A549 (cell line): ENCODE results near the gene PAPPA. TPM values are rescaled to one million over a fixed set of nuclear protein-coding genes. Genes with fewer than 3 reads are reported as not detected.

Experiments
- ATAC-seq, 2 experiments: fragments of 200-7000 bp in 1 of 2; fragments of >200 bp in 1 of 2; cut with Nextera tagmentation in 1 of 2; cut with Tn5 transposase in 1 of 2; 3 replicates each; pipeline versions ENCODE4 v1.8.0 to v1.9.1; 2018 to 2020; ENCODE audit warnings: mild to moderate bottlenecking in 1 of 2, moderate library complexity in 1 of 2
- CTCF ChIA-PET: fragments of 300-600 bp; sonication (Branson Sonifier 250); formaldehyde crosslinking; extraction: SDS; loops from one replicate; lab custom pipeline; 2021; ENCODE audit warnings: antibody characterized with exemption, inconsistent platforms; lab: Yijun Ruan, JAX
- POLR2A ChIA-PET: fragments of 350-600 bp; formaldehyde crosslinking; extraction: SDS; loops from one replicate; lab custom pipeline; 2021; ENCODE audit warnings: antibody characterized with exemption, inconsistent platforms; lab: Yijun Ruan, JAX
- DNase-seq, 2 experiments: peaks; one replicate each; pipeline versions ENCODE4 v3.0.0 to v3.0.0-alpha.2; 2011 to 2016; ENCODE audit warnings: low read depth in 1 of 2, low spot score in 1 of 2
- FAIRE-seq: peaks from 2 replicates; lab custom pipeline; 2011; peaks lifted over from hg19 to GRCh38; lab: Jason Lieb, UNC
- H3K27ac ChIP-seq, 2 experiments: fragments of >200 bp; sonication (Bioruptor Twin); formaldehyde crosslinking; 3 replicates each; pipeline ENCODE4 v1.5.1; 2016 to 2017
- H3K4me1 ChIP-seq: fragments of >200 bp; sonication (Bioruptor Twin); formaldehyde crosslinking; 3 replicates; pipeline ENCODE4 v1.6.1; 2016
- H3K4me2 ChIP-seq: fragments of >200 bp; sonication (Bioruptor Twin); formaldehyde crosslinking; 3 replicates; pipeline ENCODE4 v1.6.1; 2016
- H3K4me3 ChIP-seq: fragments of >200 bp; sonication (Bioruptor Twin); formaldehyde crosslinking; 3 replicates; pipeline ENCODE4 v1.5.1; 2016
- H3K9me3 ChIP-seq: fragments of >200 bp; sonication (Bioruptor Twin); formaldehyde crosslinking; 3 replicates; pipeline ENCODE4 v1.6.1; 2016
- CBX2 ChIP-seq: fragments of 200-600 bp; sonication (generic); IDR thresholded peaks from 2 replicates; pipeline ENCODE4 v1.6.1; 2016; ENCODE audit warnings: low read depth, mild to moderate bottlenecking, borderline replicate concordance
- CHD4 ChIP-seq: fragments of 200-600 bp; sonication (generic); IDR thresholded peaks from 2 replicates; pipeline ENCODE4 v1.6.1; 2016; ENCODE audit warnings: antibody characterized with exemption, mild to moderate bottlenecking, borderline replicate concordance
- E2F6 ChIP-seq: IDR thresholded peaks from 2 replicates; pipeline ENCODE4 v1.6.1; 2012; ENCODE audit warnings: low read depth, borderline replicate concordance
- FOSL2 ChIP-seq, 2 experiments: fragments of 450-650 bp in 1 of 2; fragments of >200 bp in 1 of 2; sonication (Bioruptor Twin) in 1 of 2; formaldehyde crosslinking; IDR thresholded peaks; 2 replicates each; pipeline versions ENCODE4 v1.5.0 to v1.6.1; 2016 to 2020; ENCODE audit warnings: mild to moderate bottlenecking in 1 of 2, moderate library complexity in 1 of 2
- HDAC2 ChIP-seq: fragments of 200-600 bp; sonication (generic); IDR thresholded peaks from 2 replicates; pipeline ENCODE4 v1.6.1; 2016
- JUN ChIP-seq, 2 experiments: fragments of >200 bp; sonication (Bioruptor Twin); formaldehyde crosslinking; IDR thresholded peaks; 2 replicates in 1 of 2; 3 replicates in 1 of 2; pipeline ENCODE4 v1.6.1; 2016 to 2017
- MYC ChIP-seq: IDR thresholded peaks from 2 replicates; pipeline ENCODE4 v1.6.1; 2012; ENCODE audit warnings: mild to moderate bottlenecking, inconsistent platforms, low read length, improper control_type of control experiment, borderline replicate concordance
- NFE2L2 ChIP-seq: fragments of 150-350 bp; conservative IDR thresholded peaks from 2 replicates; pipeline ENCODE4 v1.6.1; 2014; ENCODE audit warnings: low read length
- NPAS2 ChIP-seq: fragments of 250-450 bp; sonication (Bioruptor Pico); IDR thresholded peaks from 2 replicates; pipeline ENCODE4 v1.8.0; 2022; ENCODE audit warnings: mild to moderate bottlenecking, moderate library complexity, borderline replicate concordance
- NR3C1 ChIP-seq: fragments of >200 bp; sonication (Bioruptor Twin); formaldehyde crosslinking; IDR thresholded peaks from 3 replicates; pipeline ENCODE4 v1.6.1; 2017
- POLR2AphosphoS2 ChIP-seq: conservative IDR thresholded peaks from 2 replicates; pipeline ENCODE4 v1.6.1; 2012; ENCODE audit warnings: low read length, improper control_type of control experiment, inconsistent platforms
- RNF2 ChIP-seq: fragments of 200-600 bp; sonication (generic); IDR thresholded peaks from 2 replicates; pipeline ENCODE4 v1.6.1; 2016; ENCODE audit warnings: low read depth, mild to moderate bottlenecking, antibody characterized with exemption, moderate library complexity, borderline replicate concordance
- SREBF2 ChIP-seq: fragments of 450-650 bp; IDR thresholded peaks from 2 replicates; pipeline ENCODE4 v1.6.1; 2014; ENCODE audit warnings: mild to moderate bottlenecking, moderate library complexity
- TFCP2L1 ChIP-seq: fragments of 250-450 bp; sonication (Bioruptor Pico); IDR thresholded peaks from 2 replicates; pipeline ENCODE4 v1.5.0; 2021; ENCODE audit warnings: mild to moderate bottlenecking
- TP53 ChIP-seq: fragments of 250-450 bp; sonication (Bioruptor Pico); IDR thresholded peaks from 2 replicates; pipeline ENCODE4 v1.5.0; 2021; ENCODE audit warnings: mild to moderate bottlenecking, moderate library complexity
- ZC3H11A ChIP-seq: fragments of 450-650 bp; IDR thresholded peaks from 2 replicates; pipeline ENCODE4 v1.6.1; 2014; ENCODE audit warnings: antibody characterized with exemption, mild to moderate bottlenecking
- ZSCAN20 ChIP-seq: fragments of 250-450 bp; sonication (Bioruptor Pico); IDR thresholded peaks from 2 replicates; pipeline ENCODE4 v1.8.0; 2022; ENCODE audit warnings: mild to moderate bottlenecking, moderate library complexity
- WGBS: methylation state at CpG from one replicate; pipeline ENCODE4 v1.1.6; 2017; ENCODE audit errors: missing lambda C conversion rate; 5-methylcytosine and 5-hydroxymethylcytosine counted together
- polyA plus RNA-seq, 4 experiments: library from polyadenylated mRNA; depleted of rRNA in 3 of 4; stranded (reverse); fragments of >200 nt; fragmentation: RNase III in 1 of 4; extraction: RNeasy Plus Mini Kit Qiagen cat#74134 plus additional on column Dnase treatment in 1 of 4; gene quantifications; 2 replicates in 3 of 4; 3 replicates in 1 of 4; pipeline ENCODE4 v1.2.3, GENCODE V29; 2011 to 2017

The PAPPA gene
- polyA plus RNA-seq, 2 of the 4 experiments (the other 2 are of a cell fraction), result 40.0 to 127 TPM

- ChIA-PET POLR2A (no interaction called here), CTCF (interaction anchor here (1.2 to 1.3 kb wide), 3 partner anchors 11 to 375 kb away, joined by 3 to 4 read pairs (median 3); no protein-coding TSS in a partner anchor)
These were observed 132.7 kb downstream of the PAPPA start for GRCh38 chr9:116286297-116286696.

GRCh38 chr9:116287721-116288120 is 134.1 kb downstream of the PAPPA start:
- H3K4me2 ChIP-seq, result peak overlapping the region; percentile 5; the same call in 1 of the 3 replicates
- no peak for DNase-seq
- ChIA-PET CTCF (no interaction called here), POLR2A (interaction anchor here (0.8 kb wide), 1 partner anchor 131 kb away, joined by 3 read pairs; no protein-coding TSS in a partner anchor)
- 92% methylated on average over 4 of the region's 4 CpGs for WGBS
- peak overlapping the region; percentile 11 to 63; a peak in 5 of 6 replicates for H3K27ac ChIP-seq
- ATAC-seq, result peak; percentile 38 to 41; a peak in 4 of 6 replicates
- no peaks in the 10 kb centered on the region for H3K9me3 ChIP-seq
- H3K4me3 ChIP-seq, result no peak overlapping the region
- no peak for FAIRE-seq
- peaks cover 73% of the 10 kb centered on the region for H3K4me1 ChIP-seq
- no peak for TF ChIP-seq HDAC2
- no peak for TF ChIP-seq NR3C1
- TF ChIP-seq TP53 (CRISPR knock-in tag), result no peak
- TF ChIP-seq ZC3H11A, result no peak
- TF ChIP-seq, all 56 proteins: peak for 0

More at GRCh38 chr9:116286297-116286696, 132.7 kb downstream of the PAPPA start:
- peak overlapping the region in 1 of 2 experiments; percentile 63; a peak in 3 of 6 replicates for H3K27ac ChIP-seq
- H3K9me3 ChIP-seq, result no peaks in the 10 kb centered on the region
- H3K4me3 ChIP-seq, result no peak overlapping the region
- TF ChIP-seq SREBF2 (no peak), POLR2AphosphoS2 (no peak), JUN (IDR thresholded peaks at IDR 0.05) (0 out of 5 replicates have a peak, but pooled peaks of 1 of the 2 experiments have one; percentile 3)
- no peak for FAIRE-seq
- ATAC-seq, result no peak
- no peak for DNase-seq
- H3K4me2 ChIP-seq, result no peak overlapping the region
- 85% methylated on average over 9 of the region's 9 CpGs for WGBS
- peaks cover 60% of the 10 kb centered on the region for H3K4me1 ChIP-seq

- H3K4me2 ChIP-seq, result peak overlapping the region; percentile 5; the same call in 1 of the 3 replicates
- POLR2A ChIA-PET, result interaction anchor here (0.6 to 0.8 kb wide), 2 partner anchors 131 to 1217 kb away, joined by 3 read pairs; no protein-coding TSS in a partner anchor
- peak; percentile 84 to 92 for ATAC-seq
These were observed 135.1 kb downstream of the PAPPA start for GRCh38 chr9:116288658-116289057.

GRCh38 chr9:116297346-116297745 is 143.8 kb downstream of the PAPPA start:
- ChIA-PET POLR2A (no interaction called here), CTCF (interaction anchor here (1.4 to 1.7 kb wide), 2 partner anchors 11 to 14 kb away, joined by 4 to 5 read pairs; no protein-coding TSS in a partner anchor)
- peak overlapping the region; percentile 16; the same call in 1 of the 3 replicates for H3K4me2 ChIP-seq
- peak overlapping the region in 1 of 2 experiments; percentile 36; a peak in 2 of 6 replicates for H3K27ac ChIP-seq
- ATAC-seq, result no peak
- no peak overlapping the region for H3K4me3 ChIP-seq
- no peak for DNase-seq
- 59% methylated on average over 2 of the region's 2 CpGs for WGBS
- peaks cover 66% of the 10 kb centered on the region for H3K4me1 ChIP-seq
- TF ChIP-seq POLR2AphosphoS2, result no peak
- no peak for TF ChIP-seq NPAS2
- no peak for TF ChIP-seq MYC
- TF ChIP-seq NFE2L2, result no peak
- TF ChIP-seq TFCP2L1, result no peak
- H3K9me3 ChIP-seq, result no peaks in the 10 kb centered on the region
- no peak for FAIRE-seq

More at GRCh38 chr9:116288658-116289057, 135.1 kb downstream of the PAPPA start:
- H3K4me3 ChIP-seq, result no peak overlapping the region
- no peak for TF ChIP-seq CHD4
- no peak for TF ChIP-seq FOSL2 (IDR thresholded peaks at IDR 0.05)
- peak; percentile 45 for TF ChIP-seq FOSL2 (CRISPR knock-in tag; IDR thresholded peaks at IDR 0.05)
- TF ChIP-seq E2F6, result no peak
- TF ChIP-seq RNF2, result no peak
- TF ChIP-seq CBX2, result no peak
- no peak for TF ChIP-seq ZSCAN20 (CRISPR knock-in tag)
- FAIRE-seq (no peak), DNase-seq (peak; percentile 25 to 67)
- H3K27ac ChIP-seq, result peak overlapping the region; percentile 11 to 63; a peak in 5 of 6 replicates
- H3K9me3 ChIP-seq, result no peaks in the 10 kb centered on the region
- CTCF ChIA-PET, result no interaction called here
- H3K4me1 ChIP-seq, result peaks cover 76% of the 10 kb centered on the region
- 57% methylated on average over 3 of the region's 3 CpGs for WGBS
